ENCODE data around the gene PTPN18.
A peak's percentile ranks its signal among the peaks of the same experiment; 100 is the strongest.
"Not testable (repeated sequence)": the region's sequence is repeated elsewhere in the genome, so short reads cannot be mapped to it uniquely, and the experiment has no call there.

The PTPN18 gene

GRCh38 chr2:130355578-130356431 lies at the start of gene PTPN18:
Gene PTPN18 (plus strand): TSS chr2:130356056. CDS start chr2:130356108, 52 bp downstream.
- H3K9me3 Mint-ChIP-seq: no peaks in the 10 kb centered on the region
- peak; percentile 78 for DNase-seq
- peak within 1 kb of the TSS; percentile 50 for H3K27ac Mint-ChIP-seq
- H3K27me3 Mint-ChIP-seq: peaks cover 4% of the 10 kb centered on the region
- peaks cover 14% of the 10 kb centered on the region for H3K4me1 Mint-ChIP-seq (ENCODE audit: low read depth)
- H3K4me3 Mint-ChIP-seq: peak within 1 kb of the TSS; percentile 75
- peaks cover 4% of the 10 kb centered on the region for H3K36me3 Mint-ChIP-seq (ENCODE audit: low read depth)

- no peak for DNase-seq
- Mint-ChIP-seq H3K36me3 (ENCODE audit: low read depth) (no peaks in the 10 kb centered on the region), H3K4me3 (no peak overlapping the region), H3K27me3 (peaks cover 3% of the 10 kb centered on the region), H3K9me3 (no peaks in the 10 kb centered on the region), H3K27ac (no peak overlapping the region), H3K4me1 (ENCODE audit: low read depth) (no peaks in the 10 kb centered on the region)
Observed at GRCh38 chr2:130307850-130308249, 48.0 kb upstream of the PTPN18 start.

DNA sequence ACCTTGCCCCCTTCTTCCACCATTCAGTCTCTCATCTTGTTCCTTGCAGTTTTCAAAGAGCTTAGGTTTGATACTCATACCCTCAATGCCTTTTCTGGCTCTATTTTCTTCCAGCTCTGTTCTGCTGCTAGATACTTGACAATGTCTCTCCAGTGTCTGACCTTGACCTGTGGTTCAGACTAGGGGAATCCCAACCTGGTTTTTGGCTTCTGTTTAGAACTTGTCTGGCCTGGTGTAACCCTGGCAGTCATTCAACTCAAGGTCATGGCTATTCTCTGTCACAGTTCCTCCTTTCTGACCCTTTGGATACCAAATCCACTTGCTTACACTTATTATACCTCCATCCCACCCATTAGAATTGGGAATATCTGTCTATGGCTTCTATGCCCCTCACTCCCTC lies 45.0 kb upstream of the PTPN18 start:
- no peaks in the 10 kb centered on the region for H3K9me3 Mint-ChIP-seq
- no peaks in the 10 kb centered on the region for H3K36me3 Mint-ChIP-seq (ENCODE audit: low read depth)
- H3K4me3 Mint-ChIP-seq: no peak overlapping the region

GRCh38 chr2:130313812-130314334 lies 42.0 kb upstream of the PTPN18 start:
- Mint-ChIP-seq H3K27ac (no peak overlapping the region), H3K9me3 (no peaks in the 10 kb centered on the region), H3K36me3 (ENCODE audit: low read depth) (no peaks in the 10 kb centered on the region), H3K4me1 (ENCODE audit: low read depth) (no peaks in the 10 kb centered on the region), H3K27me3 (peaks cover 6% of the 10 kb centered on the region), H3K4me3 (no peak overlapping the region)
- DNase-seq: no peak

More for the DNA sequence above, 45.0 kb upstream of the PTPN18 start:
- peaks cover 4% of the 10 kb centered on the region for H3K27me3 Mint-ChIP-seq
- no peak overlapping the region for H3K27ac Mint-ChIP-seq
- DNase-seq: no peak
- no peaks in the 10 kb centered on the region for H3K4me1 Mint-ChIP-seq (ENCODE audit: low read depth)

GRCh38 chr2:130314377-130314776 lies 41.5 kb upstream of the PTPN18 start:
- Mint-ChIP-seq H3K27me3 (peaks cover 8% of the 10 kb centered on the region), H3K4me1 (ENCODE audit: low read depth) (no peaks in the 10 kb centered on the region), H3K9me3 (no peaks in the 10 kb centered on the region), H3K27ac (no peak overlapping the region), H3K4me3 (no peak overlapping the region), H3K36me3 (ENCODE audit: low read depth) (no peaks in the 10 kb centered on the region)
- DNase-seq: no peak

- Mint-ChIP-seq H3K4me1 (ENCODE audit: low read depth) (no peaks in the 10 kb centered on the region), H3K4me3 (no peak overlapping the region), H3K27ac (no peak overlapping the region), H3K27me3 (peaks cover 17% of the 10 kb centered on the region), H3K9me3 (no peaks in the 10 kb centered on the region), H3K36me3 (ENCODE audit: low read depth) (no peaks in the 10 kb centered on the region)
- DNase-seq: no peak
Observed at GRCh38 chr2:130316596-130316995, 39.3 kb upstream of the PTPN18 start.

- Mint-ChIP-seq H3K27me3 (peaks cover 27% of the 10 kb centered on the region), H3K4me1 (ENCODE audit: low read depth) (no peaks in the 10 kb centered on the region), H3K4me3 (no peak overlapping the region), H3K9me3 (no peaks in the 10 kb centered on the region), H3K27ac (no peak overlapping the region), H3K36me3 (ENCODE audit: low read depth) (no peaks in the 10 kb centered on the region)
- no peak for DNase-seq
Observed at GRCh38 chr2:130318906-130319305, 37.0 kb upstream of the PTPN18 start.

- no peaks in the 10 kb centered on the region for H3K4me1 Mint-ChIP-seq (ENCODE audit: low read depth)
- no peak for DNase-seq
- no peak overlapping the region for H3K4me3 Mint-ChIP-seq
- H3K36me3 Mint-ChIP-seq (ENCODE audit: low read depth): no peaks in the 10 kb centered on the region
- peaks cover 29% of the 10 kb centered on the region for H3K27me3 Mint-ChIP-seq
- no peak overlapping the region for H3K27ac Mint-ChIP-seq
- no peaks in the 10 kb centered on the region for H3K9me3 Mint-ChIP-seq
Observed at GRCh38 chr2:130319536-130319935, 36.3 kb upstream of the PTPN18 start.

DNA sequence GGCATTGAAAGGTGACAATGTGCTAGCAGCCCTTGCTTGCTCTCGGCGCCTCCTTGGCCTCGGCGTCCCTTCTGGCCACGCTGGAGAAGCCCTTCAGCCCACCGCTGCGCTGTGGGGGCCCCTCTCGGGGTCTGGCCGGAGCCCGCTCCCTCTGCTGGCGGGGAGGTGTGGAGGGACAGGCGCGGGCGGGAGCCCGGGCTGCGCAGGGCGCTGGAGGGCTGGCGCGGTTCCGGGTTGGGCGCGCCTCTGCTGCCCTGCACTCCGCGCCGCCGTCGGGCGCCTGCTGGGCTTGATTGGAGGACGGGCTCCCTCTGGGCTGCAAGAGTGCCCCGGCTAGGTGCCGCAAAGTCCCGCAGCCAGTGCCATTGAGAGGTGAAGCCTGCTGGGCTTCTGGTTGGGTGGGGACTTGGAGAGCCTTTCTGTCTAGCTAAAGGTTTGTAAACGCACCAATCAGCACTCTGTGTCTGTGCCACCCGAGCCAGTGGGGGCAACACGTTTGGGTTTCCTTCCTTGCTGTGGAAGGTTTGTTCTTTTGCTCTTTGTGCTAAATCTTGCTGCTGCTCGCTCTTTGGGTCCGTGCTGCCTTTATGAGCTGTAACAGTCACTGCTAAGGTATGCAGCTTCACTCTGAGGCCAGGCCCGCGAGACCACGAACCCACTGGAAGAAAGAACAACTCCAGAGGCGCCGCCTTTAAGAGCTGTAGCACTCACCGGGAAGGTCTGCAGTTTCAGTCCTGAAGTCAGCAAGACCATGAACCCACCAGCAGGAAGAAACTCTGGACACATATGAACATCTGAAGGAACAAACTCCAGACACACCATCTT lies 27.9 kb upstream of the PTPN18 start:
- Mint-ChIP-seq H3K27ac (no peak overlapping the region), H3K4me1 (ENCODE audit: low read depth) (peaks cover 6% of the 10 kb centered on the region), H3K36me3 (ENCODE audit: low read depth) (no peaks in the 10 kb centered on the region), H3K9me3 (no peaks in the 10 kb centered on the region), H3K4me3 (no peak overlapping the region), H3K27me3 (peaks cover 66% of the 10 kb centered on the region)
- DNase-seq: no peak

DNA sequence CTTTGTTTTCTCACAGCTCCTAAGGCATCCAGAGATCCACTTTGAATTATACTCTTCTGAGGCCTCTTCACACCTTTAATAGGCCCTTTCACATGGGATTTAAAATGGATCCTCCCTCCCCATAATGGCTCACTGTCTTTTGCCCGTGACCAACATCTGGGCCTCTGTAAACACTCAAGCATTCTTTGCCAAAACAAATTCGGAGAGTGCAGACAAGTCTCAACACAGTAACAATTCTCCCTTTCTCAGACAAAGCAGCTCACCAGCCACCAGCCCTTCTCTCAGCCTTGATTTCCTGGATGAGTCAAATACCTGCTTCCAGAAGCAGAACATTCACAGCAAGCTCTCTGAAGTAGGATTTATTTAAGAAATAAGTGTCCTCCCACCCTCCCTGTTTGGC lies 27.1 kb upstream of the PTPN18 start:
- no peaks in the 10 kb centered on the region for H3K9me3 Mint-ChIP-seq
- H3K27me3 Mint-ChIP-seq: peaks cover 60% of the 10 kb centered on the region
- H3K4me1 Mint-ChIP-seq (ENCODE audit: low read depth): peaks cover 6% of the 10 kb centered on the region
- H3K36me3 Mint-ChIP-seq (ENCODE audit: low read depth): no peaks in the 10 kb centered on the region
- H3K27ac Mint-ChIP-seq: no peak overlapping the region
- DNase-seq: no peak
- H3K4me3 Mint-ChIP-seq: no peak overlapping the region

DNA sequence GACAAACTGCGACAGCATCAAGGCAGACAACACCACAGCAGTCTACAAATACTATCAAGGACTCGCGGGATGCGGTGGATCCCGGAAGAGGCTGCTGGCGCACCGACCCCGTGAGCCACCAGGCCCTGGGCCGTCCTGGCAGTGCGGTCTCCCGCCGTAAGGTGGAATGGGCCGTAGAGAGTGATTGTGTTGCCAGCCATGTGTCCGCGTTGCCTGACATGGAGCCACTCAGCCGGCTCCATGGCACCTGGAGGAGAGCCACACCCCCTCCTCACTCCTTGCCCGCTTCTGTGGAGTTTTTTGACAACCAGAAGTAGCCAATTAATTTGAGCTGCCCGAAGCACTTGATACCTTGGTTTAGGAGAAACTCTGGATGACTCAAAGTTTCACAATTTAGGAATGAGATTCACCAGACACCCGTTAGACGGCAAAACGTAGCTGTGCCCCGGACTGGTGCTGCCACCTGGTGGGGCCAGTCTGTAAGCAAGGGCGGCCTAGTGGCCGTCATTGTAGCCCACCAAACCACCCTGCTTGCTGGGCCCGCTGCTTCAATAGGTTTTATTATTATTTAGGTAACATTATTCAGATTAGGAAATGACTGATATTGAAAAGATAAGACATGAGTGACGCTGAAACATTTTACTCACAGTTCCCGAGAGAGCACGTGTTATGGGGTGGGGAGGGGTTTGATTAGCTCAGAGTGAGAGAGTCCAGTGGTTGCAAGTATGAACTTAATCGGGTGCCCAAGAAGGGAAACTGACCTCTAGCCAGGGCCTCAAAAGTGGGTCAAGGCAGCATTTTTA lies 23.4 kb upstream of the PTPN18 start:
- peaks cover 37% of the 10 kb centered on the region for H3K27me3 Mint-ChIP-seq
- peaks cover 2% of the 10 kb centered on the region for H3K36me3 Mint-ChIP-seq (ENCODE audit: low read depth)
- peaks cover 6% of the 10 kb centered on the region for H3K4me1 Mint-ChIP-seq (ENCODE audit: low read depth)
- H3K27ac Mint-ChIP-seq: no peak overlapping the region
- DNase-seq: peak; percentile 79
- no peaks in the 10 kb centered on the region for H3K9me3 Mint-ChIP-seq
- peak overlapping the region; percentile 33 for H3K4me3 Mint-ChIP-seq

GRCh38 chr2:130333253-130333652 lies 22.6 kb upstream of the PTPN18 start:
- not testable (repeated sequence) for DNase-seq; H3K9me3 Mint-ChIP-seq; H3K4me3 Mint-ChIP-seq; H3K27ac Mint-ChIP-seq; H3K4me1 Mint-ChIP-seq (ENCODE audit: low read depth); H3K36me3 Mint-ChIP-seq (ENCODE audit: low read depth)
- peaks cover 32% of the 10 kb centered on the region for H3K27me3 Mint-ChIP-seq

DNA sequence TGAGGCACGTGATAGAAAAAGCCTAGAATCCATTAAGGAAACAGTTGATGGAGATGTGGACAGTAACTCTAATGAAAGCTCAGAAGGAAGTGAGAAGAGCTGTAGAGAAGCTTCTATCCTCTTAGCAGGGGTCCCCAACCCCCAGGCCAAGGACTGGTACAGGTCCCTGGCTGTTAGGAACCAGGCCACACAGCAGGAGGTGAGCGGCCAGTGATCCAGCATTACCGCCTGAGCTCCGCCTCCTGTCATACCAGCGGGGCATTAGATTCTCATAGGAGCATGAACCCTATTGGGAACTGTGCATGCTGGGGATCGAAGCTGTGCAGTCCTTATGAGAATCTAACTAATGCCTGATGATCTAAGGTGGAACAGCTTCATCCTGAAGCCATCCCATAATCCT lies 21.8 kb upstream of the PTPN18 start:
- Mint-ChIP-seq H3K27ac (no peak overlapping the region), H3K4me3 (no peak overlapping the region), H3K4me1 (ENCODE audit: low read depth) (peaks cover 6% of the 10 kb centered on the region), H3K36me3 (ENCODE audit: low read depth) (peaks cover 17% of the 10 kb centered on the region), H3K9me3 (no peaks in the 10 kb centered on the region), H3K27me3 (peaks cover 24% of the 10 kb centered on the region)
- no peak for DNase-seq

DNA sequence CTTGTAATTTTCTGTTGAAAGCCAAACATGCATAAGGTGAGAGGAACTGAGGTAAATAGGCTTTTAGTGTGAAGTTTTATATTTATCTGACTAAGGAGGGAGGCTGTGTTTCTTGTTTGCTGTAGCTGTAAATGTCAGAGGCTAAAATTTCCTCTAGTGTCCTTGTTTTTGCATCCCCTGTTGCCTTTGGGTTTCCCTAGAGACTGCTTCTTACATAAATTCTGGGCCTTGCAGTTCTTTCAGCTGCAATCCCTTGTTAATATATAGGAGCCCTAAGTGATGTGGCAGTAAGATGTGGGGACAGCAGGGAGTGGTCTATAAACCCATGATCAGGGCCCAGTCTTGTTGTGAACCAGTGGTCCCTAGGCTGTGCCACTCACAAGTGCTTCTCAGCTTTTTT lies 20.6 kb upstream of the PTPN18 start:
- Mint-ChIP-seq H3K9me3 (no peaks in the 10 kb centered on the region), H3K36me3 (ENCODE audit: low read depth) (peaks cover 29% of the 10 kb centered on the region), H3K4me1 (ENCODE audit: low read depth) (peaks cover 10% of the 10 kb centered on the region), H3K27me3 (peaks cover 19% of the 10 kb centered on the region), H3K27ac (no peak overlapping the region), H3K4me3 (no peak overlapping the region)
- no peak for DNase-seq
